Neural cell (in vitro differentiated cells): Measurements from ENCODE around the gene AMZ1. TPM values are rescaled to one million over a fixed set of nuclear protein-coding genes. Genes with fewer than 3 reads are reported as not detected.

Source experiments
- H2AFZ ChIP-seq: fragments of 200-600, 300-800 bp; sonication (generic), shearing (Covaris generic); 2 replicates; pipeline ENCODE4 v1.6.0; 2014; ENCODE audit warnings: low read depth, mild to moderate bottlenecking, antibody characterized with exemption, low read length, moderate library complexity
- H3F3A ChIP-seq: fragments of 200-600 bp; shearing (Covaris generic); 2 replicates; pipeline ENCODE4 v1.6.1; 2016; ENCODE audit warnings: mild to moderate bottlenecking, moderate library complexity, mixed read lengths, antibody characterized with exemption, low read length; ENCODE audit not compliant: insufficient read depth, poor library complexity, severe bottlenecking
- H3K27ac ChIP-seq: fragments of 200-600, 300-800 bp; sonication (generic), shearing (Covaris generic); 2 replicates; pipeline ENCODE4 v1.5.1; 2014; ENCODE audit warnings: mild to moderate bottlenecking, low read length, moderate library complexity
- H3K27me3 ChIP-seq: fragments of 300-800, 200-600 bp; sonication (generic), shearing (Covaris generic); 2 replicates; pipeline ENCODE4 v1.6.0; 2014; ENCODE audit warnings: mild to moderate bottlenecking, low read depth, low read length, moderate library complexity; ENCODE audit not compliant: insufficient read depth
- H3K36me3 ChIP-seq: fragments of 300-800, 200-600 bp; sonication (generic), shearing (Covaris generic); 2 replicates; pipeline ENCODE4 v1.5.1; 2014; ENCODE audit warnings: mild to moderate bottlenecking, antibody characterized with exemption, low read length, moderate library complexity; ENCODE audit not compliant: insufficient read depth
- H3K4me2 ChIP-seq: fragments of 300-800, 200-600 bp; sonication (generic), shearing (Covaris generic); 2 replicates; pipeline ENCODE4 v1.6.0; 2014; ENCODE audit warnings: mild to moderate bottlenecking, low read length
- H3K4me3 ChIP-seq: fragments of 300-800, 200-600 bp; sonication (generic), shearing (Covaris generic); 2 replicates; pipeline ENCODE4 v1.5.1; 2014; ENCODE audit warnings: mild to moderate bottlenecking, low read length, moderate library complexity
- H3K79me2 ChIP-seq: fragments of 200-600 bp; shearing (Covaris generic); replicated peaks from 2 replicates; pipeline ENCODE4 v1.6.0; 2014; ENCODE audit warnings: mild to moderate bottlenecking, low read length, moderate library complexity; ENCODE audit not compliant: insufficient read depth
- H3K9ac ChIP-seq: fragments of 300-800, 200-600 bp; sonication (generic), shearing (Covaris generic); 2 replicates; pipeline ENCODE4 v1.6.1; 2016; ENCODE audit warnings: mild to moderate bottlenecking, low read length, mixed read lengths
- H3K9me2 ChIP-seq: fragments of 200-600 bp; shearing (Covaris generic); 2 replicates; pipeline ENCODE4 v1.6.1; 2016; ENCODE audit warnings: mild to moderate bottlenecking, low read length, mixed read lengths; ENCODE audit not compliant: insufficient read depth
- H3K9me3 ChIP-seq: fragments of 200-600, 300-800 bp; sonication (generic), shearing (Covaris generic); 2 replicates; pipeline ENCODE4 v1.6.1; 2016; ENCODE audit warnings: mild to moderate bottlenecking, mixed run types, low read length, moderate library complexity, mixed read lengths
- H4K20me1 ChIP-seq: fragments of 200-600 bp; shearing (Covaris generic); 2 replicates; pipeline ENCODE4 v1.6.1; 2016; ENCODE audit warnings: mild to moderate bottlenecking, mixed run types; ENCODE audit not compliant: insufficient read depth
- EP300 ChIP-seq: fragments of 450-650 bp; conservative IDR thresholded peaks from 2 replicates; pipeline ENCODE4 v1.6.1; 2014; ENCODE audit warnings: antibody characterized with exemption, mild to moderate bottlenecking, moderate library complexity; ENCODE audit not compliant: poor library complexity, severe bottlenecking
- EZH2 ChIP-seq: fragments of 200-600, 300-800 bp; shearing (Covaris generic), sonication (generic); IDR thresholded peaks from 2 replicates; pipeline ENCODE4 v1.6.1; 2014; ENCODE audit warnings: antibody characterized with exemption, low read length, borderline replicate concordance, mild to moderate bottlenecking; ENCODE audit not compliant: insufficient read depth, poor library complexity, severe bottlenecking
- MXI1 ChIP-seq: fragments of 450-650 bp; conservative IDR thresholded peaks from 2 replicates; pipeline ENCODE4 v1.6.1; 2014; ENCODE audit warnings: antibody characterized with exemption, mild to moderate bottlenecking; ENCODE audit not compliant: poor library complexity, severe bottlenecking
- POLR2AphosphoS5 ChIP-seq: IDR thresholded peaks from 2 replicates; pipeline ENCODE4 v1.6.1; 2012
- RAD21 ChIP-seq: fragments of 450-650 bp; conservative IDR thresholded peaks from 2 replicates; pipeline ENCODE4 v1.6.1; 2014; ENCODE audit warnings: antibody characterized with exemption, mild to moderate bottlenecking, moderate library complexity
- SMC3 ChIP-seq: fragments of 450-650 bp; conservative IDR thresholded peaks from 2 replicates; pipeline ENCODE4 v1.6.1; 2014; ENCODE audit warnings: antibody characterized with exemption, mild to moderate bottlenecking, moderate library complexity; ENCODE audit not compliant: poor library complexity
- TAF1 ChIP-seq: IDR thresholded peaks from 2 replicates; pipeline ENCODE4 v1.6.1; 2012; ENCODE audit warnings: low read depth
- polyA plus RNA-seq: library from polyadenylated mRNA; depleted of rRNA; stranded (reverse); fragments of >200 nt; gene quantifications from 2 replicates; pipeline ENCODE4 v1.2.3, GENCODE V29; 2014
- TF ChIP-seq, protein P1 (sequence below): fragments of 450-650 bp; IDR thresholded peaks from 2 replicates; pipeline ENCODE4 v1.5.1; 2014; ENCODE audit warnings: antibody characterized with exemption, mild to moderate bottlenecking, moderate library complexity; ENCODE audit not compliant: poor library complexity, severe bottlenecking
- TF ChIP-seq, protein P2 (sequence below): IDR thresholded peaks from 2 replicates; pipeline ENCODE4 v1.6.1; 2012; ENCODE audit warnings: borderline replicate concordance

AMZ1 gene
- polyA plus RNA-seq, 1 donor from 2014 or later: not detected

DNA sequence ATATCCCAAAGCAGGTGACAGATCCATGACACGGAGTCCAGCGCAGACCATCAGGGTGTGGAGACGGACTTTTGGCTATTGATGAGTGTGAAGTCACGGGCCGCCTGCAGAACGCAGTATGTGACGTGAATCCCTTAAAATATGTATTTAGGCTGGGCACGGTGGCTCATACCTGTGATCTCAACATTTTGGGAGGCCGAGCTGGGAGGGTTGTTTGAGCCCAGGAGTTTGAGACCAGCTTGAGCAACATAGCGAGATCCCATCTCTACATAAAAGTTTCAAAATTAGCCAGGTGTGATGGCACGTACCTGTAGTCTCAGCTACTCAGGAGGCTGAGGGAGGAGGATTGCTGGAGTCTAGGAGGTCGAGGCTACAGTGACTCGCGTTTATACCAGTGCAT is 1.9 kb upstream of the AMZ1 start:
- no peaks in the 10 kb centered on the region for H4K20me1 ChIP-seq
- no peaks in the 10 kb centered on the region for H3K36me3 ChIP-seq
- no peaks in the 10 kb centered on the region for H3F3A ChIP-seq
- H3K27ac ChIP-seq: no peak overlapping the region
- no peak overlapping the region for H2AFZ ChIP-seq
- H3K27me3 ChIP-seq: peaks cover 30% of the 10 kb centered on the region
- TF ChIP-seq POLR2AphosphoS5 (no peak), TAF1 (no peak), EP300 (no peak), EZH2 (no peak), SMC3 (no peak), RAD21 (no peak), MXI1 (no peak)
- TF ChIP-seq, protein P1, sequence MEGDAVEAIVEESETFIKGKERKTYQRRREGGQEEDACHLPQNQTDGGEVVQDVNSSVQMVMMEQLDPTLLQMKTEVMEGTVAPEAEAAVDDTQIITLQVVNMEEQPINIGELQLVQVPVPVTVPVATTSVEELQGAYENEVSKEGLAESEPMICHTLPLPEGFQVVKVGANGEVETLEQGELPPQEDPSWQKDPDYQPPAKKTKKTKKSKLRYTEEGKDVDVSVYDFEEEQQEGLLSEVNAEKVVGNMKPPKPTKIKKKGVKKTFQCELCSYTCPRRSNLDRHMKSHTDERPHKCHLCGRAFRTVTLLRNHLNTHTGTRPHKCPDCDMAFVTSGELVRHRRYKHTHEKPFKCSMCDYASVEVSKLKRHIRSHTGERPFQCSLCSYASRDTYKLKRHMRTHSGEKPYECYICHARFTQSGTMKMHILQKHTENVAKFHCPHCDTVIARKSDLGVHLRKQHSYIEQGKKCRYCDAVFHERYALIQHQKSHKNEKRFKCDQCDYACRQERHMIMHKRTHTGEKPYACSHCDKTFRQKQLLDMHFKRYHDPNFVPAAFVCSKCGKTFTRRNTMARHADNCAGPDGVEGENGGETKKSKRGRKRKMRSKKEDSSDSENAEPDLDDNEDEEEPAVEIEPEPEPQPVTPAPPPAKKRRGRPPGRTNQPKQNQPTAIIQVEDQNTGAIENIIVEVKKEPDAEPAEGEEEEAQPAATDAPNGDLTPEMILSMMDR: no peak
- TF ChIP-seq, protein P2, sequence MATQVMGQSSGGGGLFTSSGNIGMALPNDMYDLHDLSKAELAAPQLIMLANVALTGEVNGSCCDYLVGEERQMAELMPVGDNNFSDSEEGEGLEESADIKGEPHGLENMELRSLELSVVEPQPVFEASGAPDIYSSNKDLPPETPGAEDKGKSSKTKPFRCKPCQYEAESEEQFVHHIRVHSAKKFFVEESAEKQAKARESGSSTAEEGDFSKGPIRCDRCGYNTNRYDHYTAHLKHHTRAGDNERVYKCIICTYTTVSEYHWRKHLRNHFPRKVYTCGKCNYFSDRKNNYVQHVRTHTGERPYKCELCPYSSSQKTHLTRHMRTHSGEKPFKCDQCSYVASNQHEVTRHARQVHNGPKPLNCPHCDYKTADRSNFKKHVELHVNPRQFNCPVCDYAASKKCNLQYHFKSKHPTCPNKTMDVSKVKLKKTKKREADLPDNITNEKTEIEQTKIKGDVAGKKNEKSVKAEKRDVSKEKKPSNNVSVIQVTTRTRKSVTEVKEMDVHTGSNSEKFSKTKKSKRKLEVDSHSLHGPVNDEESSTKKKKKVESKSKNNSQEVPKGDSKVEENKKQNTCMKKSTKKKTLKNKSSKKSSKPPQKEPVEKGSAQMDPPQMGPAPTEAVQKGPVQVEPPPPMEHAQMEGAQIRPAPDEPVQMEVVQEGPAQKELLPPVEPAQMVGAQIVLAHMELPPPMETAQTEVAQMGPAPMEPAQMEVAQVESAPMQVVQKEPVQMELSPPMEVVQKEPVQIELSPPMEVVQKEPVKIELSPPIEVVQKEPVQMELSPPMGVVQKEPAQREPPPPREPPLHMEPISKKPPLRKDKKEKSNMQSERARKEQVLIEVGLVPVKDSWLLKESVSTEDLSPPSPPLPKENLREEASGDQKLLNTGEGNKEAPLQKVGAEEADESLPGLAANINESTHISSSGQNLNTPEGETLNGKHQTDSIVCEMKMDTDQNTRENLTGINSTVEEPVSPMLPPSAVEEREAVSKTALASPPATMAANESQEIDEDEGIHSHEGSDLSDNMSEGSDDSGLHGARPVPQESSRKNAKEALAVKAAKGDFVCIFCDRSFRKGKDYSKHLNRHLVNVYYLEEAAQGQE: no peak
- H3K4me3 ChIP-seq: no peak overlapping the region
- H3K9ac ChIP-seq: no peak overlapping the region
- H3K79me2 ChIP-seq: no peaks in the 10 kb centered on the region
- H3K9me2 ChIP-seq: no peaks in the 10 kb centered on the region
- H3K4me2 ChIP-seq: no peak overlapping the region
- no peaks in the 10 kb centered on the region for H3K9me3 ChIP-seq

DNA sequence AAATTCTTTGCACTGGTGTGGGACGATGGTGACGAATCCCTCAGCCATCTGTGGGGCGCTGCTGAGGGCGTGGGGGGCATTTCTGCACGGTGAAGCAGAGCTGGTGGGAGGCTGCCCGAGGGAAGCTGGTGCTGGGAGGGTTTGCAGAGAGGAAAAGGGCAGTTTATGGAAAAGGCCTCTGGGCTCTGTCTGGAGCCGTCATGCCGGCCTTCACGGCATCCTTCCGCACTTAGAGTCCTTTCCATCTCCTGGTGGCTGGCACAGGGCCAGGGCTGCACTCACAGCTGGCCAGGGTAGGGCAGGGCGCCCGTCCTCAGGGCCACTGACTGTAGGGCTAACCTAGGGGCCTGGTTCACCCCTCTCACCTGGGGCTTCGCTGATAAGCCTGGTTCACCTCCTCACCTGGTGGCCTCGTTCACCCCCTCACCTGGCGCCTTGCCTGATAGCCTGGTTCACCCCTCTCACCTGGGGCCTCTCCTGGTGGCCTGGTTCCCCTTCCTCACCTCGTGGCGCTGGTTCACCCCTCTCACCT is 598 bp upstream of the AMZ1 start:
- Histone ChIP-seq H3K9me3 (no peaks in the 10 kb centered on the region), H3K9me2 (no peaks in the 10 kb centered on the region), H4K20me1 (no peaks in the 10 kb centered on the region), H3K4me3 (no peak overlapping the region), H2AFZ (no peak overlapping the region), H3K79me2 (no peaks in the 10 kb centered on the region), H3F3A (no peaks in the 10 kb centered on the region), H3K9ac (no peak overlapping the region), H3K27me3 (peaks cover 30% of the 10 kb centered on the region), H3K27ac (no peak overlapping the region), H3K36me3 (no peaks in the 10 kb centered on the region), H3K4me2 (no peak overlapping the region)
- no peak for TF ChIP-seq SMC3
- TF ChIP-seq, protein P2: no peak
- no peak for TF ChIP-seq TAF1
- TF ChIP-seq MXI1: no peak
- TF ChIP-seq POLR2AphosphoS5: no peak
- TF ChIP-seq EZH2: no peak
- TF ChIP-seq, protein P1: no peak
- no peak for TF ChIP-seq EP300
- no peak for TF ChIP-seq RAD21
